ENCODE data around the gene CADM2.

The CADM2 gene

DNA sequence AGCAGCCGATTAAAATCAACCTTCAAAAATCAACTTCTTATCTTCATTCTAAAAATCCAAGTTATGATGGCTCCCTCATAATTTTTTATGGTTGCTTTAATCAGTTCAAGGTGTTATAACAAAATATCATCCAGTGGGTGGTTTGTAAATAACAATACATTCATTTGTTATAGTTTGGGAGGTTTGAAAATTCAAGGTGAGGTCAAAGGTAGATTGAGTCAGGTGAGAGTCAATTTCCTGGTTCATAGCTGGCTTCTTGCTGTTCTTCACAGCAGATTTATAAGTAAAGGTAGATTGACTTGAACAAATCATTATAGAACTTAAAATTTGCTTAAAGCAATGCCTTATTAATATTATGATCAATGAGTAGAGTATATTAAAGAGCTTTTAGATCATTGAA, 192.8 kb downstream of the CADM2 start:
- TF ChIP-seq, protein P1, sequence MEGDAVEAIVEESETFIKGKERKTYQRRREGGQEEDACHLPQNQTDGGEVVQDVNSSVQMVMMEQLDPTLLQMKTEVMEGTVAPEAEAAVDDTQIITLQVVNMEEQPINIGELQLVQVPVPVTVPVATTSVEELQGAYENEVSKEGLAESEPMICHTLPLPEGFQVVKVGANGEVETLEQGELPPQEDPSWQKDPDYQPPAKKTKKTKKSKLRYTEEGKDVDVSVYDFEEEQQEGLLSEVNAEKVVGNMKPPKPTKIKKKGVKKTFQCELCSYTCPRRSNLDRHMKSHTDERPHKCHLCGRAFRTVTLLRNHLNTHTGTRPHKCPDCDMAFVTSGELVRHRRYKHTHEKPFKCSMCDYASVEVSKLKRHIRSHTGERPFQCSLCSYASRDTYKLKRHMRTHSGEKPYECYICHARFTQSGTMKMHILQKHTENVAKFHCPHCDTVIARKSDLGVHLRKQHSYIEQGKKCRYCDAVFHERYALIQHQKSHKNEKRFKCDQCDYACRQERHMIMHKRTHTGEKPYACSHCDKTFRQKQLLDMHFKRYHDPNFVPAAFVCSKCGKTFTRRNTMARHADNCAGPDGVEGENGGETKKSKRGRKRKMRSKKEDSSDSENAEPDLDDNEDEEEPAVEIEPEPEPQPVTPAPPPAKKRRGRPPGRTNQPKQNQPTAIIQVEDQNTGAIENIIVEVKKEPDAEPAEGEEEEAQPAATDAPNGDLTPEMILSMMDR (IDR thresholded peaks at IDR 0.05): no peak

DNA sequence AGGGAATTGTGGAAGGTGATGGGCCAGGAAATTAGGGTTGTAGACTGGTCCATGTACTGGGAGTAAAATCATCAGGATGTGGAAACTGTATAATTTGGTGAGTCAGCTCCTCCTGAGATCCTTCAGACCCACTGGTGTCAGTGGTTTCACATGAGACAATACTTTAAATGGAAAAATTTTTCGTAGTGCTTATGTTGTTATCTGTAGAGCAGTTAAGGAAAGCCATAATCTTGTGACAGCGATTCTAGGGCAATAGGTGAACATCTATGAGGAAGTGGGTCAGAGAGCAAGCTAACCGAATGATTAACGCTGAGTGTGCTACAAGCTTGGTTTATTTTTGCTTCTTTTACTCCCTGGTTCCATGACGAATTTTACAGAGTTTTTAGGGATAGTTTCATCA, 200.6 kb downstream of the CADM2 start:
- TF ChIP-seq, protein P1 (IDR thresholded peaks at IDR 0.05): no peak

DNA sequence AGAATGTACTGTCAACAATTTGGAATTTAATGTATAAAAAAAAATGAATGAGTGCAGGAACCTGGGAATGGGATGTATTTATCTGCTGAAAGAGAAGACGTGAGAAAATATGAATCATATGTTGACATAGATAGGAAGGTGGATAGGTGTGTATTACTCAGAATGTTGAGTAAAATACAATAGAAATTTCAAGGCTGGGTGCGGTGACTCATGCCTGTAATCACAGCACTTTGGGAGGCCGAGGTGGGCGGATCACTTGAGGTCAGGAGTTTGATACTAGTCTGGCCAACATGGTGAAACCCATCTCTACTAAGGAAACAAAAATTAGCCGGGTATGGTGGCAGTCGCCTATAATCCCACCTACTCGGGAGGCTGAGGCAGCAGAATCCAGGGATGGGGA, 202.8 kb downstream of the CADM2 start:
- TF ChIP-seq, protein P1 (IDR thresholded peaks at IDR 0.05): no peak

DNA sequence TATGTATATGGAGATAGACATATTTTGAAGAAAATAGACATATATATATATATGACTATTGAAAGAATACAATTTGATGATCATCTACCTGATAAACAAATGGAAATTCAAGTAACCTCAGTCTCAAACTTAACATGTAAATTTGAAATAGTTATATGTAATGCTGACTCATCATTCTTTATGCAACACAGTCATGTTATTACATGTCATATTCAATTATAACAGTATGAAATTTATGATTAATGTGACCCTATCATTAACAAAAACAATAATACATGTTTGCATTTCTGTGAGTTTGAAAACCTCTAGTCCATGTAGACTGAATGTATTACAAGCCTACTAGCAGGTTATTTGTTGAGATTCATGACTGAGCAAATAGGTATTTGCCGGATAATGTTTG, 204.1 kb downstream of the CADM2 start:
- TF ChIP-seq, protein P1 (IDR thresholded peaks at IDR 0.05): no peak

DNA sequence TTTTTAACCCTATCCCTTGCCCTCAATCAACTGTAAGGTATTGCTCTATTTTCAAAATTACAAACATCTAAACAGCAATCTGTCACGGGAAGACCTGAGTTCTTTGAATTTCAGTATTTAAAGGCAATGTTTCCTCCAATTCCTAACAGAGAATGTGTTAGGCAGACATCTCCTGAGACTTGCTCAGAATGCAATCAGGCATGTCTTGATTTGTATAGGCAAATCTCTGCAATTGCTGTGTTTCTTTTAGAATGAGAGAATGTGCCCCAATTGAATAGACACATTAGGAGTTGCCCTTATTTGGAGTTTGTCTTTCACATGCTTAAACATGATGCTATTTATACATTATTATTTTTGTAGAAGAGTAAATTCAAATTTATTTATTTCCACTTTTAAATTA, 205.6 kb downstream of the CADM2 start:
- TF ChIP-seq, protein P1 (IDR thresholded peaks at IDR 0.05): no peak

DNA sequence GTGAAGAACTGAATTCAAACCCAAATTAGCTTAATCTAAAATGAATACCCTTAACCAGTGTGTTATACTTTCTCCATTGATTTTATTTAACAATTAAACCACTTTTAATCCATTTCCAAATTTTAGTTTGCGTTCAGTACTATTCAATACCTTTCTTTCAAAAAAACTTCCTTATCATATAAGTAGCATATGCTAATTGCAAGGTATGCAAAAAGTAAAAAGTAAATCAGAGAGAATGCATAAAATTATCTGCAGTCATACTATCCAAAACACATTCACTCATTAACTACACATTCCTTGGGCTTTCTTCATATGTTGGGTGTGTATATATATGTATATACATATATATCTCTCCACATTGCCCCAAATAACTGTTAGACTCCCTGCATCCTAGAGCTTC, 208.8 kb downstream of the CADM2 start:
- TF ChIP-seq, protein P1 (IDR thresholded peaks at IDR 0.05): no peak

DNA sequence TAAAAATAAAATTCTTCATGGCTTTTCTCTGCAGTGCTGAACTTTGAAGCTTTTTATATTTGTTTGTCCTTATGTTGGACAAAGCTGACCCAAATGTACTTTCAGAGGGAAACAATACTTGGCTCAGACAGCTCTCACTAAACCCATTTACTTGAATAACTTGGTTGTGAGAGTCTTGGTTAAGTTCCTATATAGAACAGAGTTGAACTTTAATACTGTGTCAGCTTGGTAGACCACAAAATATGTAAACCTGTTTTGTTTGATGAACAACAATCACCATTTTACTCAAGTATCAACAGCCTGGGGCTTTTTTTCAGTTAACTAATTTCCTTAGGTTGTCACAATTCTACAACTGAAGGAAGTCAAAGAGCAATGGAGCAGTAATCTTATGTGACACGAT, 211.9 kb downstream of the CADM2 start:
- TF ChIP-seq, protein P1 (IDR thresholded peaks at IDR 0.05): no peak

DNA sequence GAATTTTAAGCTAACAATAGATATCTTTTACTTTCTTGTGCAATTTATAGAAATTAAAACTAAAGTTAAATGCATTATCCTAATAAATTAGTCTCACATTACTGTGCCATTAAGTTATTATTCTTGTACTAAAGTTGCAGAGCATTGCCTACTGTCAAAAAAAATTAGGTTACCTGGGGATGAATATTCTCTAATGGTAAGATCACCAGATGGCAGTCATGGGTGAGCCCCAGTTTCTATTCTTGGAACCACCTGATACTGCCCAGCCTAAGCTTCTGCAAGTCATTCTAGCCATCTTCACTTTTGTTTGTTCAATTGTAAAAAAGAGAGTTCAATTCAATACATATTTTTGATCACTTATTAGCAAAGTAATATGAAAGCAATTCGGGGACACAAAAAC, 213.2 kb downstream of the CADM2 start:
- TF ChIP-seq, protein P1 (IDR thresholded peaks at IDR 0.05): no peak

Data from LNCAP (cell line).